ENCODE data around the gene KCNV2.

The KCNV2 gene

GRCh38 chr9:2761424-2761823 is 44.1 kb downstream of the KCNV2 start:
- ATAC-seq = no peak
- DNase-seq = no peak
- Mint-ChIP-seq H3K4me1 (peaks cover 33% of the 10 kb centered on the region), H3K36me3 (ENCODE audit: low read depth) (peaks cover 82% of the 10 kb centered on the region), H3K27me3 (no peaks in the 10 kb centered on the region), H3K9me3 (no peaks in the 10 kb centered on the region), H3K27ac (no peak overlapping the region), H3K4me3 (no peak overlapping the region)

GRCh38 chr9:2764353-2764752 is 47.0 kb downstream of the KCNV2 start:
- Mint-ChIP-seq H3K9me3 (no peaks in the 10 kb centered on the region), H3K36me3 (ENCODE audit: low read depth) (peaks cover 74% of the 10 kb centered on the region), H3K27me3 (no peaks in the 10 kb centered on the region), H3K4me1 (peaks cover 33% of the 10 kb centered on the region), H3K27ac (peak overlapping the region; percentile 90), H3K4me3 (peak overlapping the region; percentile 34)
- DNase-seq (peak; percentile 13), ATAC-seq (peak; percentile 93)

- ATAC-seq (peak; percentile 73), DNase-seq (no peak)
- Mint-ChIP-seq H3K4me3 (peak overlapping the region; percentile 5), H3K9me3 (no peaks in the 10 kb centered on the region), H3K27ac (peak overlapping the region; percentile 87), H3K36me3 (ENCODE audit: low read depth) (peaks cover 75% of the 10 kb centered on the region), H3K4me1 (peaks cover 33% of the 10 kb centered on the region), H3K27me3 (no peaks in the 10 kb centered on the region)
Measured at GRCh38 chr9:2765250-2765880, 48.1 kb downstream of the KCNV2 start.

GRCh38 chr9:2767800-2768677 is 50.7 kb downstream of the KCNV2 start:
- no peak overlapping the region for H3K27ac Mint-ChIP-seq
- ATAC-seq (no peak), DNase-seq (no peak)
- H3K36me3 Mint-ChIP-seq (ENCODE audit: low read depth) = peaks cover 75% of the 10 kb centered on the region
- no peak overlapping the region for H3K4me3 Mint-ChIP-seq
- peaks cover 32% of the 10 kb centered on the region for H3K4me1 Mint-ChIP-seq
- no peaks in the 10 kb centered on the region for H3K27me3 Mint-ChIP-seq
- H3K9me3 Mint-ChIP-seq = peaks cover 4% of the 10 kb centered on the region

GRCh38 chr9:2771087-2771486 is 53.8 kb downstream of the KCNV2 start:
- ATAC-seq (no peak), DNase-seq (no peak)
- Mint-ChIP-seq H3K36me3 (ENCODE audit: low read depth) (peaks cover 81% of the 10 kb centered on the region), H3K27ac (no peak overlapping the region), H3K4me1 (peaks cover 1% of the 10 kb centered on the region), H3K27me3 (no peaks in the 10 kb centered on the region), H3K4me3 (no peak overlapping the region), H3K9me3 (peaks cover 31% of the 10 kb centered on the region)

GRCh38 chr9:2771661-2772060 is 54.4 kb downstream of the KCNV2 start:
- Mint-ChIP-seq H3K27ac (no peak overlapping the region), H3K36me3 (ENCODE audit: low read depth) (peaks cover 85% of the 10 kb centered on the region), H3K4me3 (no peak overlapping the region), H3K27me3 (no peaks in the 10 kb centered on the region), H3K9me3 (peaks cover 36% of the 10 kb centered on the region), H3K4me1 (no peaks in the 10 kb centered on the region)
- ATAC-seq (no peak), DNase-seq (no peak)

- H3K4me3 Mint-ChIP-seq = no peak overlapping the region
- peaks cover 68% of the 10 kb centered on the region for H3K9me3 Mint-ChIP-seq
- peaks cover 99% of the 10 kb centered on the region for H3K36me3 Mint-ChIP-seq (ENCODE audit: low read depth)
- H3K27me3 Mint-ChIP-seq = no peaks in the 10 kb centered on the region
- no peak for DNase-seq
- no peak overlapping the region for H3K27ac Mint-ChIP-seq
- ATAC-seq = no peak
- H3K4me1 Mint-ChIP-seq = no peaks in the 10 kb centered on the region
Measured at GRCh38 chr9:2777454-2777853, 60.1 kb downstream of the KCNV2 start.

- peaks cover 94% of the 10 kb centered on the region for H3K36me3 Mint-ChIP-seq (ENCODE audit: low read depth)
- ATAC-seq = no peak
- H3K27me3 Mint-ChIP-seq = no peaks in the 10 kb centered on the region
- H3K27ac Mint-ChIP-seq = no peak overlapping the region
- H3K4me3 Mint-ChIP-seq = no peak overlapping the region
- H3K4me1 Mint-ChIP-seq = no peaks in the 10 kb centered on the region
- DNase-seq = no peak
- H3K9me3 Mint-ChIP-seq = peaks cover 61% of the 10 kb centered on the region
Measured at GRCh38 chr9:2778816-2779215, 61.5 kb downstream of the KCNV2 start.

All from activated naive CD8-positive, alpha-beta T cell treated with anti-CD3 and anti-CD28 coated beads, Interleukin-2, amount 50 U/mL, for 24 hours (primary cell).